ENCODE data around the gene TMEM182. TPM values are rescaled to one million over a fixed set of nuclear protein-coding genes. Genes with fewer than 3 reads are reported as not detected.

Gene TMEM182
- total and polyA plus RNA-seq, 2 of the 4 experiments (the other 2 are of a cell fraction), result 1.3 to 1.4 TPM

GRCh38 chr2:102765061-102765460 is 3.2 kb downstream of the TMEM182 start:
- Histone ChIP-seq H2AK9ac (replicated peaks; ENCODE audit: low read depth, low read length, poor library complexity) (no peak overlapping the region), H2BK15ac (ENCODE audit: low read depth, low read length) (no peak overlapping the region), H4K20me1 (ENCODE audit: insufficient read depth, low read length) (no peaks in the 10 kb centered on the region), H3K79me1 (ENCODE audit: low read depth in 1 of 2, low read length in 2 of 2) (no peaks in the 10 kb centered on the region), H4K8ac (ENCODE audit: low read depth in 2 of 2, low read length in 2 of 2) (no peak overlapping the region), H2BK5ac (ENCODE audit: low read depth, low read length, poor library complexity, severe bottlenecking) (no peak overlapping the region), H3K4me2 (ENCODE audit: low read depth, low read length) (no peak overlapping the region), H3K27ac (ENCODE audit: insufficient read depth, low read length) (no peak overlapping the region), H3K4me1 (ENCODE audit: control insufficient read depth, insufficient read depth, low read length) (no peaks in the 10 kb centered on the region; the same call in 1 of the 2 replicates), H4K5ac (ENCODE audit: low read depth, low read length) (no peak overlapping the region), H3K14ac (replicated peaks; ENCODE audit: low read depth, low read length) (no peak overlapping the region), H3K9ac (ENCODE audit: low read depth, low read length) (no peak overlapping the region), H3K36me3 (ENCODE audit: control insufficient read depth, insufficient read depth, low read length) (no peaks in the 10 kb centered on the region), H3K23ac (ENCODE audit: low read depth, low read length) (no peak overlapping the region), H3K27me3 (ENCODE audit: control insufficient read depth, insufficient read depth, low read length) (no peaks in the 10 kb centered on the region), H2BK120ac (ENCODE audit: low read depth, low read length) (no peak overlapping the region), H3K9me3 (ENCODE audit: control insufficient read depth, insufficient read depth, low read length) (no peaks in the 10 kb centered on the region), H2AK5ac (ENCODE audit: low read depth, low read length) (no peak overlapping the region), H4K91ac (ENCODE audit: insufficient read depth, low read depth, low read length) (no peak overlapping the region), H3K18ac (ENCODE audit: low read depth, low read length) (no peak overlapping the region), H3K4me3 (ENCODE audit: insufficient read depth, low read depth, low read length) (no peak overlapping the region), H2BK20ac (ENCODE audit: low read depth, low read length) (no peak overlapping the region), H3K4ac (ENCODE audit: low read depth, low read length) (no peak overlapping the region), H3K56ac (ENCODE audit: extremely low read depth, insufficient read depth, low read length) (no peak overlapping the region), H3K9me1 (ENCODE audit: insufficient read depth, low read length) (no peaks in the 10 kb centered on the region), H2AFZ (replicated peaks; ENCODE audit: low read length, poor library complexity) (no peak overlapping the region)
- WGBS, 2 experiments (ENCODE audit: extremely low coverage in 2 of 2, insufficient read length in 1 of 2), result no CpG with 5 or more reads among the region's 1 CpG
- BruUV-seq (replicated peaks), result no TSS peak
- intact Hi-C loops (cut with micrococcal nuclease) (no loop called here), in situ Hi-C loops (cut with MboI; ENCODE audit: low sequenced_read_pairs) (no loop called here), dilution Hi-C loops (cut with HindIII; ENCODE audit: low sequenced_read_pairs, unreplicated experiment) (no loop called here)
- ATAC-seq (ENCODE audit: low read depth) (no peak), DNase-seq (no peak)
- TF ChIP-seq NFE2L2 (IDR thresholded peaks at IDR 0.05; ENCODE audit: low read depth, low read length) (no peak), SMC3 (IDR thresholded peaks at IDR 0.05; ENCODE audit: low read depth, low read length) (no peak), CTCF (conservative IDR thresholded peaks at IDR 0.05; ENCODE audit: low read depth, low read length) (no peak), RAD21 (IDR thresholded peaks at IDR 0.05; ENCODE audit: low read length) (no peak), CHD1 (IDR thresholded peaks at IDR 0.05; ENCODE audit: low read depth, low read length) (no peak), MAZ (IDR thresholded peaks at IDR 0.05; ENCODE audit: borderline replicate concordance, low read depth, low read length) (no peak), POLR2A (IDR thresholded peaks at IDR 0.05; ENCODE audit: low read depth, low read length) (no peak), USF2 (IDR thresholded peaks at IDR 0.05; ENCODE audit: low read depth, low read length) (no peak), MAFK (IDR thresholded peaks at IDR 0.05; ENCODE audit: low read depth, low read length) (no peak)
- POLR2A ChIA-PET (ENCODE audit: unreplicated experiment), result no interaction called here
- CTCF ChIA-PET, result interaction anchor here (3.1 kb wide), 1 partner anchor 11 kb away, joined by 12 read pairs; no protein-coding TSS in a partner anchor

All from IMR-90 (cell line).